SK-N-MC (cell line): ENCODE measurements around the gene PCSK6.

Experiments used
- EZH2 ChIP-seq: fragments of 200-600 bp; sonication (generic); IDR thresholded peaks from one replicate; pipeline ENCODE4 v1.6.1; 2017; ENCODE audit warnings: antibody characterized with exemption
- POLR2AphosphoS5 ChIP-seq: IDR thresholded peaks from 2 replicates; pipeline ENCODE4 v1.6.1; 2012; ENCODE audit warnings: mild to moderate bottlenecking, low read depth, low read length, borderline replicate concordance

GRCh38 chr15:101296418-101297405 lies 192.8 kb downstream of the PCSK6 start:
- TF ChIP-seq EZH2 (no peak), POLR2AphosphoS5 (no peak)
